Stimulated activated naive CD8-positive, alpha-beta T cell treated with anti-CD3 and anti-CD28 coated beads, Interleukin-15, Interleukin-2, amounts not matched to agents 100 ng/mL and 50 ng/mL, for 24 hours (primary cell): Measurements from ENCODE around the gene LENEP.

Source experiments
- H3K27ac Mint-ChIP-seq: one replicate; pipeline ENCODE4 v1.8.0; 2021; ENCODE audit warnings: mild to moderate bottlenecking, mixed read lengths
- H3K27me3 Mint-ChIP-seq: one replicate; pipeline ENCODE4 v1.8.0; 2021; ENCODE audit warnings: mixed read lengths
- H3K36me3 Mint-ChIP-seq: one replicate; pipeline ENCODE4 v1.8.0; 2021; ENCODE audit warnings: low read depth, mixed read lengths
- H3K4me1 Mint-ChIP-seq: one replicate; pipeline ENCODE4 v1.8.0; 2021; ENCODE audit warnings: low read depth, mixed read lengths
- H3K4me3 Mint-ChIP-seq: one replicate; pipeline ENCODE4 v1.8.0; 2021; ENCODE audit warnings: mild to moderate bottlenecking, mixed read lengths
- H3K9me3 Mint-ChIP-seq: one replicate; pipeline ENCODE4 v1.8.0; 2021; ENCODE audit warnings: mixed read lengths

The LENEP gene

DNA sequence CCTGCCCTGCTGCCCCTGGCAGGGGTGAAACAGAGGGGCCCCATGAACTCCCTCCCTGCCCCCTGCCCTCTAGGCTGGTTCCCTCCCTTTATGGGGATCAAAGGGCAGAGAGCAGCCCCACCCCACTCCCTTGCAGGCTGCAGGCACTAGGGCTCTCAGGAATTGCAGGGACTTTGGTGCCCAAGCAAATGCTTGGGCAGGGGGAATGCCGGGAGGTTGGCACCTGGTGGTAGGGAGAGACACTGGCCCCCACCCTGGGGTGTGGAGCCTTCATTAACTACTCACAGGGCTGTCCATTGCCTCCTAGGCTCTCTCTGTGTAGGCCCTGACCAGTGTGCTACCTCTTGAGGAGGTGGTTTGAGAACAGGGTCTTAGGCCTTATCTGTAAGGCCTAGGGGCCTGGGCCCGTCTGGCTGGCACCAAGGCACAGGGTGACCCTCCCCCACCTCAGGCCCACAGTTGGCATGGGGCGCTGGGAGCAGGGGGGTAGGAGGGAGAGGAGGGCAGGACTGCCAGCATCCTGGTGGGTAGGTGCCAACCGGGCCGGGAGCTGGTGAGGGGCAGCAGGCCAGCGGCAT, 14.0 kb downstream of the LENEP start:
- H3K27ac Mint-ChIP-seq, result peak overlapping the region; percentile 97

DNA sequence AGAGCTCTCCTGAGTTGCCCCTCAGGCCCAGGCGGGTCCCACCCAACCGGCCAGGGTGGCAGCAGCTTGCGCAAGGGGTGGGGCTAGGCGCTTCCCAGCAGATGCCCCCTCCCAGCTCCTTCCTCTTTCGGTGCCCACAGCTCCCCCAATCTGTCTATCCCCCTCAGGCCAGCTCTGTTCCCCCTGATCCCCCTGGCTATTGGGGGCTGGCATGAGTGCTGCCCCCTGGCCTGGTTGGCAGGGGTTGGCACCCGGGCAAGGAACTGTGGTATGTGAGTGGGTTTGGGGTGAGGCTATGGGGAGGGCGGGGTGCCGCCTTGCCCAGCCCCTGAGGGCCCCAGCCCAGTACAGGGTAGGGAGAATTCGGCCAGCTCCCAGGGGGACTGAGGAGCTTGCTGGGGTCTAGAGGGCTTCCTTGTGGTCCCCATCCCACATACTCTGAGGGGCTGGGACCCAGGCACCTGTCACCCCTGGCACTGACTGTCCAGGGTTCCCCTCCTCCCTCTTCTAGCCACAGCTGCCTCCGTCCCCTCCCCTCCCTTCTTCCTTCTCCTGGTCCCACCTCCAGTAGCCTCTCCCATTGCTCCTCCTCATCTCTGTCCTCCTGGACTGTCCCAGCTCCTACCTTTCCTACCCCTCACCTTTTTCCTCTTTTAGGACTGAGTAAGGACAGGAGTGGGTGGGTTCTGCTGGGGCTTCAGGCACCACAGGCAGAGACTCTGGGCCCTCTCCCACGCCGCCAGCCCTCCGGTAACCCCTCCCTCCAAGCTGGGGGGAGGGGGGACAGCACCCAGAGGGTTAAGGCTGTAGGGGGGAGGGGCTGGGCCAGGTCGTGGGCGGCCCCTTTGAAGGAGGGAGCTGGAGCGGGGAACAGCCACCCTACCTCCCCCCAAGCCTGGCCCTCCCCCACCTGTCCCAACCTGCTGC, 14.9 kb downstream of the LENEP start:
- H3K4me3 Mint-ChIP-seq, result no peak overlapping the region
- H3K9me3 Mint-ChIP-seq, result no peaks in the 10 kb centered on the region
- no peak overlapping the region for H3K27ac Mint-ChIP-seq
- H3K4me1 Mint-ChIP-seq, result peaks cover 82% of the 10 kb centered on the region
- H3K36me3 Mint-ChIP-seq, result no peaks in the 10 kb centered on the region
- no peaks in the 10 kb centered on the region for H3K27me3 Mint-ChIP-seq

More for the DNA sequence above, 14.0 kb downstream of the LENEP start:
- no peak overlapping the region for H3K4me3 Mint-ChIP-seq
- peaks cover 73% of the 10 kb centered on the region for H3K4me1 Mint-ChIP-seq
- no peaks in the 10 kb centered on the region for H3K27me3 Mint-ChIP-seq
- H3K9me3 Mint-ChIP-seq, result no peaks in the 10 kb centered on the region
- no peaks in the 10 kb centered on the region for H3K36me3 Mint-ChIP-seq

DNA sequence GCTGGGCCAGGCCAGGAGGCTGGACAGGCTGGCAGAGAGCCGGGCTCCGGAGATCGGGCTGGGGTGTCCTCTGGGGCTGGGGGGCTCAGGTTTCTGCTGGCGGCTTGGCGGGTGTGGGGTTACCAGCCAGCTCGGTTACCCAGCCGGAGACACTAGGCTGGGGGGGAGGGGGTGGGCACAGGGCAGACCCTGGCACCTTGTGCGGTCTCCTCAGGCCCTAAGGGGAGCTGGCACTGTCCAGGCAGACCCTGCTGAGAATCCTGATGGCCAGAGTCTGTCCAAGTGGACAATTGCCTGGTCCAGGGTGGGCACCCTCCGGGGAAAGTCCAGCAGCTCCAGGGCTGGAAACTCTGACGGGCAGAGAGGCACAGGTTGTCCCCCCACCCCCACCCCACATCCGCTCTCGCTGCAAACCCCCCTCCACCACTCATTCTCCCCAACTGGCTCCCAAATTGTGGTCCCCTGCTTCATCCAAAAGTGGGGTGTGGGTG, 15.9 kb downstream of the LENEP start:
- Mint-ChIP-seq H3K36me3 (no peaks in the 10 kb centered on the region), H3K9me3 (no peaks in the 10 kb centered on the region), H3K27ac (peak overlapping the region; percentile 58), H3K4me1 (peaks cover 83% of the 10 kb centered on the region), H3K4me3 (peak overlapping the region; percentile 57), H3K27me3 (no peaks in the 10 kb centered on the region)

DNA sequence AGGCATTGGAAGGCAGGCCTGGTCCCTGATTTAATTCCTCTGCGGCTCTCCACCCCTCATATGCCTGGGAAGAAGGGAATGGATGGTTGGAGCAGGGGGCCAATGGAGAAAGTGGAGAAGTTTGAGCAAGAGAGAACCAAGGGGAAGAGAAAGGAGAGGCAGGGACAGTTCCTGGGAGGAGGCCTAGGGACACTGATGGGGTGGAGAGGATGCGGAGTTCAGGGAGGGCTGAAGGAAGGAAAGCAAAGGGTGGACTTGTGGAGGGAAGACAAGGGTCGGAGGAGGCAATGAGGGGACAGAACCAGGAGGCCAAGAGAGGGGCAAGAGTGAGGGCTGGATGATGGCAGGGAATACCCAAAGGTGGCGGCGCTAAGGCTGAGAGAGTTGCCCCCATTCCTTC, 16.4 kb downstream of the LENEP start:
- no peaks in the 10 kb centered on the region for H3K36me3 Mint-ChIP-seq
- H3K4me1 Mint-ChIP-seq, result peaks cover 82% of the 10 kb centered on the region

DNA sequence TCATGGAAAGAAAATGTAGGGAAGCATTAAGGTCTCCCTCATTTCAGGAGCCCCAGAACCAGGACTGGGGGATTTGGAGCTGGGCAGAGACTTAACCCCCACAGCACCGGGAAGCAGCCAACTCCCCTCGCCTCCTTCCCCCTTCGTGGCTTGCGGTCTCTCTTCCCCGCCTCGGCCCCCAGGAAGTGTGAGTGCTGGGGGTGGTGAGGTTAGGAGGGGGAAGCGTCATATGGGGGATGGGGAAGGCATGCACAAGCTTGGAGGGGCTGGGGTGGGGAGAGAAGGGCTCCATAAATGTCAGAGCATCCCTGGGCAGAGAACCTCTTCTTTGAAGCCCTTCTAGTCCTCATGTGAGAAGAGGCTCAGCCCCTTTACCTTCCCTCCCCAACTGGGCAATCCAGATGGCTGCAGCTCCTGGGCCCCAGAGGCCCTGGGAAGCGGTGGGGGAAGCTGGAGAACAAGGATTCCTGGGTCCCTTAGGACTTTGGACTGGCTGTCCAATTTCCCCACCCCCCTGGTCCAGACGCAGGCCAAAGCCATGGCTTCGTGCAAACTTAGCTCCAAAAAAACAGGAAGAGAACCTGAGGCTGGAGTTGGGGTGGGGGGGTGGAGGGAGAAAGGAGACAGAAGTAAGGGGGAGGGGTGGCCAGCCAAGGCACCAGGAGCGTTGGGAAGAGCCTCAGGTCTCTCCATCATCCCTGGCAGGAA, 17.0 kb downstream of the LENEP start:
- Mint-ChIP-seq H3K4me1 (peaks cover 77% of the 10 kb centered on the region), H3K36me3 (no peaks in the 10 kb centered on the region), H3K27ac (peak overlapping the region; percentile 58), H3K4me3 (peak overlapping the region; percentile 57), H3K9me3 (no peaks in the 10 kb centered on the region), H3K27me3 (no peaks in the 10 kb centered on the region)

More for the DNA sequence above, 16.4 kb downstream of the LENEP start:
- peak overlapping the region; percentile 58 for H3K27ac Mint-ChIP-seq
- H3K4me3 Mint-ChIP-seq, result peak overlapping the region; percentile 57
- H3K27me3 Mint-ChIP-seq, result no peaks in the 10 kb centered on the region
- no peaks in the 10 kb centered on the region for H3K9me3 Mint-ChIP-seq

DNA sequence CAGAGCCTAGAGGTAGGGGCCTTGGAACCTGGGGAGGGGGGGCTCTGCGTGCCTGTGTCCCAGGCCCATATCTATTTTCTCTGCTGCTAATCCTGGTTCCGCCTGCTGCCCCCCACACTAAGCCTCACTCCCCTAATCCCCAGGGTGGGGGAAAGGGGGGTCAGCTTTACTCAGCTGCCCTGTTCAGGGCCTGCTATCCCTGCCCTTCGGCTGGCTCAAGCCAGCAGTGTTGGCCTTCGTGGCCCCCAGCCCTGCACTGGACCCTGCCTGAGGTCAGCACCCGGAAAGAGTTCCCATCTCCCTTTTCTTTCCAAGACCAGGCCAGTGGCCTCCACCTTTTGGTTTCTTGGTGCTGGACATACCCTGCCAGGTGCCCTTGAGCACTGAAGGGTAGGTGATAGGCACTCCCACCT, 17.6 kb downstream of the LENEP start:
- Mint-ChIP-seq H3K4me3 (no peak overlapping the region), H3K4me1 (peaks cover 77% of the 10 kb centered on the region), H3K36me3 (peaks cover 6% of the 10 kb centered on the region), H3K9me3 (no peaks in the 10 kb centered on the region), H3K27ac (no peak overlapping the region), H3K27me3 (no peaks in the 10 kb centered on the region)

DNA sequence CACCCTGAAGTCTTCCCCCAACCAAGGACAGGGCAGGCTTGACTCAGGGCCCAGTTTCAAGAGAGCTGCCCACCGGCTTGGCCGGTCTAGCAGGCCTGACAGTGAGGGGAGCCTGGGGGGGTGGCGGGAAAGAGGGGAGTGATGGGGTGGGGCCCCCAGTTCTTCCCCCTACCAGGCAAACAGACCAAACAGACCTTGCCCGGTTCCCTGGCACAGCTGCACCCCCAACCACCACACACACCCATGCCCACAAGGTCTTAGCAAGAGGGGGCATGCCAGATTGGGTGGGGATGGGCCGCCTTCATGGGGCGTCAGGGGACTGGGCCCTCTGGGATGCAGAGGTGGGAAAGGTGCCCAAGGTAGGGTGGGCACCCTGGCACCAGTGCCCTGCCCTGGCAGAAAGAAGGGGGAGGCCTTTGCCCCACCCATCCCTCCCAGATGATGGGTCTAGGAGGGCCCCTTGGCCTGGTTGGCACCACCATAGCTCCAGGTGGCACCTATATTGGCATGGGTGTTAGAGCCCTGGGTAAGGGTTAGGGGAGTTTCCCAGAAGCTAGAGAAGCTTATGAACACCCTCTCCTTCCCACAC, 18.1 kb downstream of the LENEP start:
- H3K36me3 Mint-ChIP-seq, result peaks cover 7% of the 10 kb centered on the region
- H3K27me3 Mint-ChIP-seq, result no peaks in the 10 kb centered on the region
- no peak overlapping the region for H3K27ac Mint-ChIP-seq
- no peaks in the 10 kb centered on the region for H3K9me3 Mint-ChIP-seq
- H3K4me1 Mint-ChIP-seq, result peaks cover 77% of the 10 kb centered on the region
- no peak overlapping the region for H3K4me3 Mint-ChIP-seq

DNA sequence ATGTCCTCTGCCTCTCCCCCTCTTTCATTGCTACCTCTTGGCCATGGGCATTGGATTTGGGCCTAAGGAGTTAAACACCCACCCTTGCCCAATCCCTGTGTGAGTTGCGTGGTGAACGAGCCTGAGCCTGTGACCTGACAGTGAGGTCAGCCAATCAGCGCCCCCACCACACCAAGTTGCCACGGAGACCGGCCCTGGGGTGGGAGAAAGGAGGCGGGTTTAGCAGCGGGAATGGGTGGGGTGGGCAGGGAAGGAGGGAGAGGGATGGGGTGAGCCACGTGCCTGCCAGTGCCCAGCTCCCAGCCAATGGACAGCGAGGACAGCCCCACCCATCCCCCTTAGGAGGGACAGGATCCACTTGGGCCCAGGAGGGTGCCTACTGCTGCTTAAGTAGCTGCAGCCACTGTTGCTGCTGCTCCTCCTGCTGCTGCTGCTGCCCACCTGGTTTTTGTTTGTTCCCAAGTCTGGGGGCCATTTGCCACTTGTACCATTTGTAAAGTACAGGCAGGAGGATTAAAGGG, 18.7 kb downstream of the LENEP start:
- Mint-ChIP-seq H3K4me1 (peaks cover 77% of the 10 kb centered on the region), H3K27me3 (no peaks in the 10 kb centered on the region), H3K27ac (no peak overlapping the region), H3K9me3 (no peaks in the 10 kb centered on the region), H3K4me3 (no peak overlapping the region), H3K36me3 (peaks cover 7% of the 10 kb centered on the region)

DNA sequence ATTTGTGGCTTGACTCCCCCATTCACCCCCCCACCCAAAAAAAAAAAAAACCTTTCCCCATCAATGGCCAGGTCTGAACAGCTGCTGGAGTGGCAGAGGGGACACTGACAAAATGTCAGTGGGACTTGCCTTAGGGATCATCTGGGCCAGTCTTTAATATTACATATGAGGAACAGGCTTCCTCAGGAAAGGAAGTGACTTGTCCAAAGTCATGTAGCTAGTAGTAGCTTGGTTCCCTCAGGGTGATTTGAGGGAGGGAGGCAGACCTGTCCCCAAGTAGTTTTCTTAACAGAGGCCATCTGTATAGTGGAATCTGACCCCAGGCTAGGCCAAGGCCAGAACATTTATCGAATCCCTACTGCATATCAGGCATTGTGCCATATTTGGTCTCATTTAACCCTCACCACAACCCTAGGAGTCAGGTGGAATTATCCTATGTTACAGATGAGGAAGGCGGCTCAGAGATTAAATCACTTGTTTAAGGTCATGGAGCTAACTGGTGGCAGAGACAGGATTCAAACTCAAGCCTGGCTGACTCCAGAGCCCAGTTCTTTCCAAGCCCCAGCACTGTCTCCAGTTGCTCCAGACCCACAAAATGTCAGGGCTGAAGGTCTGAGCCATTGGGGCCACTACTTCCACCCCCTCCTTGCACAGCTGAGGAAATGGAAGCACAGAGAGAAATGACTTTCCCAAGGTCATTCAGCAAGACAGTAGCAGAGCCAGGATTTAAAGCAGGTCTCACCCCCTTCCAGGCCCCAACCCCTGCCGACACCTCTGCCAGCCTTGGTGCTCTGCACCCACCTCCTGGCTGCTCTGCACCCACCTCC, 19.6 kb downstream of the LENEP start:
- no peaks in the 10 kb centered on the region for H3K9me3 Mint-ChIP-seq
- no peaks in the 10 kb centered on the region for H3K27me3 Mint-ChIP-seq
- H3K4me3 Mint-ChIP-seq, result peak overlapping the region; percentile 22
- H3K27ac Mint-ChIP-seq, result peak overlapping the region; percentile 42
- H3K4me1 Mint-ChIP-seq, result peaks cover 79% of the 10 kb centered on the region
- H3K36me3 Mint-ChIP-seq, result peaks cover 7% of the 10 kb centered on the region

DNA sequence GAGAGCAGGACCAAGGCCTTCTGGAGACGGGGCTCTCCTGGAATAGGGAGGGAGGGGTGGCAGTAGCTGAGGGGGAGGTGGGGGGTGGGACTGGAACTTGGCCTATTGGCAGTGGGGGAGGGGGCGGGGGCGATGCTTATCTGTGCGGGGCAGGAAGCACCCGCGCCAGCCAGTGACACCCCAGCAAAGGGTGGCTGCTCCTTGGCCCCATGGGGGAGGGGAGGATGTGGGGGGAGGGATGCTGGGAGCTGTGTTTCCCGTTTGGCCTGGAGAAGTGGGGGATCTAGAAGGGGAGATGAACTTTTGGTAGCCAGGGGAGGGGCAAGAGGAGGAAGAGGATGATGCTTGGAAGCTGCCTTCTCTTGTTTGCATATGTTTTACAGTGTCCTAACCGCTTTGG, 20.2 kb downstream of the LENEP start:
- H3K4me1 Mint-ChIP-seq, result peaks cover 80% of the 10 kb centered on the region
- H3K4me3 Mint-ChIP-seq, result no peak overlapping the region
- peaks cover 7% of the 10 kb centered on the region for H3K36me3 Mint-ChIP-seq

DNA sequence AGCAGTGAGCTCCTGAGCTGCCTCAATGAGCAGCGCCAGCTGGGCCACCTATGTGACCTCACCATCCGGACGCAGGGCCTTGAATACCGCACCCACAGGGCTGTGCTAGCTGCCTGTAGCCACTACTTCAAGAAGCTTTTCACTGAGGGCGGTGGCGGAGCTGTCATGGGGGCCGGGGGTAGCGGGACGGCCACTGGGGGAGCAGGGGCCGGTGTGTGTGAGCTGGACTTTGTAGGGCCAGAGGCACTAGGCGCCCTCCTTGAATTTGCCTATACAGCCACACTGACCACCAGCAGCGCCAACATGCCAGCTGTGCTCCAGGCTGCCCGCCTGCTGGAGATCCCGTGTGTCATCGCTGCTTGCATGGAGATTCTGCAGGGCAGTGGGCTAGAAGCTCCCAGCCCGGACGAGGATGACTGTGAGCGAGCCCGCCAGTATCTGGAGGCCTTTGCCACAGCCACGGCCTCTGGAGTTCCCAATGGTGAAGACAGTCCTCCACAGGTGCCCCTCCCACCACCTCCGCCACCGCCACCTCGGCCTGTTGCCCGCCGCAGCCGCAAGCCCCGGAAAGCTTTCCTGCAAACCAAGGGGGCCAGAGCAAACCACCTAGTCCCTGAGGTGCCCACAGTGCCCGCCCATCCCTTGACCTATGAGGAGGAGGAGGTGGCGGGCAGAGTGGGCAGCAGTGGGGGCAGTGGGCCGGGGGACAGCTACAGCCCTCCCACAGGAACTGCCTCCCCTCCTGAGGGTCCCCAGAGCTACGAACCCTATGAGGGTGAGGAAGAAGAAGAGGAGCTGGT, 21.5 kb downstream of the LENEP start:
- H3K9me3 Mint-ChIP-seq, result no peaks in the 10 kb centered on the region
- H3K27me3 Mint-ChIP-seq, result no peaks in the 10 kb centered on the region
- no peak overlapping the region for H3K27ac Mint-ChIP-seq
- H3K36me3 Mint-ChIP-seq, result peaks cover 7% of the 10 kb centered on the region
- H3K4me3 Mint-ChIP-seq, result no peak overlapping the region
- peaks cover 75% of the 10 kb centered on the region for H3K4me1 Mint-ChIP-seq

More for the DNA sequence above, 20.2 kb downstream of the LENEP start:
- H3K9me3 Mint-ChIP-seq, result no peaks in the 10 kb centered on the region
- H3K27ac Mint-ChIP-seq, result no peak overlapping the region
- no peaks in the 10 kb centered on the region for H3K27me3 Mint-ChIP-seq

DNA sequence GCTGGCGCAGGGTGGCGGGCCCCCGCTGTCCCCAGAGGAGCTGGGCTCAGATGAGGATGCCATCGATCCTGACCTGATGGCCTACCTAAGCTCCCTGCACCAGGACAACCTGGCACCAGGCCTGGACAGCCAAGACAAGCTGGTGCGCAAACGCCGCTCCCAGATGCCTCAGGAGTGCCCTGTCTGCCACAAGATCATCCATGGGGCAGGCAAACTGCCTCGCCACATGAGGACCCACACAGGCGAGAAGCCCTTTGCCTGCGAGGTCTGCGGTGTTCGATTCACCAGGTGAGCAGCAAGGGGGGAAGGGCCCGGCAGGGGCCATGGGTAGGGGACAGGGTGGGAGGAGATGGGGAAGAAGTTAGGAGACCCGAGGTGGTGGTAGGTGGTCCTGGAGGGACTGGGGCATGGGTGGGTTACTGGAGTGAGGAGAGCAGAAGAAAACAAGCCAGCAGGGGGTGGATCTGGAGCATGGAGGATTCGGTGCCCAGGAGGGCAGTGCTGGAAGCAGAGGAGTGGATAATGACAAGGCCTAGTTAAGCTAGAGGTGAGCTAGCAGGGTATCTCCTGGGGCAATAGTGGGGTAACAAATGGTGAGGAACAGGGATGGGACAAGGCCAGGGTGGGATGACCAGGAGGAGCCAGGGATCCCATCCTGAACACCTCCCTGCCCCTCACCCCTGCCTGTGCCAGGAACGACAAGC, 22.3 kb downstream of the LENEP start:
- H3K36me3 Mint-ChIP-seq, result peaks cover 7% of the 10 kb centered on the region
- H3K27ac Mint-ChIP-seq, result peak overlapping the region; percentile 67
- no peak overlapping the region for H3K4me3 Mint-ChIP-seq
- H3K4me1 Mint-ChIP-seq, result peaks cover 70% of the 10 kb centered on the region
- H3K9me3 Mint-ChIP-seq, result no peaks in the 10 kb centered on the region
- no peaks in the 10 kb centered on the region for H3K27me3 Mint-ChIP-seq
